CD4-positive, alpha-beta T cell treated with Interleukin-12 subunit alpha and Interleukin-12 subunit beta, for 1 hour (primary cell): Measurements from ENCODE around the gene GPR39.

Experiments used
- DNase-seq: peaks from one replicate; pipeline ENCODE4 v3.0.0-alpha.2; 2020

Gene GPR39

GRCh38 chr2:132681766-132682165, 265.2 kb downstream of the GPR39 start:
- DNase-seq = no peak

- no peak for DNase-seq
Observed at GRCh38 chr2:132690664-132691303, 274.2 kb downstream of the GPR39 start.

GRCh38 chr2:132691556-132691955, 275.0 kb downstream of the GPR39 start:
- DNase-seq = no peak

- DNase-seq = no peak
Observed at GRCh38 chr2:132692816-132693215, 276.2 kb downstream of the GPR39 start.
